Erythroblast (primary cell): ENCODE measurements around the gene PLD2.
A peak's percentile ranks its signal among the peaks of the same experiment; 100 is the strongest.

Experiments
- GATA1 ChIP-seq: IDR thresholded peaks from 2 replicates; pipeline ENCODE4 v1.6.1; 2011; ENCODE audit warnings: low read depth, mild to moderate bottlenecking, control low read depth, low read length, moderate library complexity
- POLR2A ChIP-seq: IDR thresholded peaks from 2 replicates; pipeline ENCODE4 v1.6.1; 2011; ENCODE audit warnings: mild to moderate bottlenecking, low read length

GRCh38 chr17:4833178-4833940 is 26.4 kb downstream of the PLD2 start, which contains the start of gene MINK1:
- TF ChIP-seq POLR2A (peak; percentile 80), GATA1 (no peak)
